CD4-positive, alpha-beta T cell (primary cell): ENCODE data around the gene OR10X1. TPM values are rescaled to one million over a fixed set of nuclear protein-coding genes. Genes with fewer than 3 reads are reported as not detected.

ENCODE experiments used
- ATAC-seq: fragments of 200-7000 bp; cut with Tn5 transposase; one replicate; pipeline ENCODE4 v1.10.0; 2022; ENCODE audit warnings: mild to moderate bottlenecking; ENCODE audit not compliant: poor library complexity
- CTCF ChIA-PET: fragments of 350-600 bp; sonication (Branson Sonifier 250); formaldehyde crosslinking; loops from one replicate; lab custom pipeline; 2021; ENCODE audit warnings: antibody characterized with exemption, inconsistent platforms; lab: Charles Lee
- POLR2A ChIA-PET: fragments of 350-600 bp; sonication (Branson Sonifier 250); formaldehyde crosslinking; loops from one replicate; lab custom pipeline; 2021; ENCODE audit warnings: antibody characterized with exemption, inconsistent platforms; lab: Charles Lee
- DNase-seq, 14 experiments: peaks; one replicate each; pipeline ENCODE4 v3.0.0-alpha.2; 2013 to 2020; ENCODE audit warnings: mixed read lengths in 2 of 14
- H3K27ac ChIP-seq, 2 donors: one replicate each; pipeline versions ENCODE4 v1.5.1 to v1.7.0; 2013; ENCODE audit warnings: low read length in 2 of 2, low read depth in 1 of 2, mild to moderate bottlenecking in 1 of 2
- H3K27me3 ChIP-seq, 2 experiments: 1 replicate in 1 of 2; 2 replicates in 1 of 2; pipeline versions ENCODE4 v1.6.1 to v1.7.0; 2013; ENCODE audit warnings: low read length in 2 of 2, control low read depth in 1 of 2, mild to moderate bottlenecking in 1 of 2, moderate library complexity in 1 of 2; ENCODE audit not compliant: insufficient read depth in 2 of 2, control insufficient read depth in 1 of 2
- H3K36me3 ChIP-seq: one replicate; pipeline ENCODE4 v1.6.1; 2013; ENCODE audit warnings: low read length, control low read depth; ENCODE audit not compliant: insufficient read depth
- H3K4me1 ChIP-seq: one replicate; pipeline ENCODE4 v1.6.1; 2013; ENCODE audit warnings: low read length, control low read depth; ENCODE audit not compliant: insufficient read depth
- H3K4me3 ChIP-seq: one replicate; pipeline ENCODE4 v1.5.1; 2013; ENCODE audit warnings: mild to moderate bottlenecking, low read length, moderate library complexity
- H3K9me3 ChIP-seq, 2 experiments: 1 replicate in 1 of 2; 2 replicates in 1 of 2; pipeline versions ENCODE4 v1.6.1 to v1.7.0; 2013; ENCODE audit warnings: low read length in 2 of 2, mild to moderate bottlenecking in 2 of 2, control low read depth in 1 of 2, moderate library complexity in 1 of 2; ENCODE audit not compliant: control insufficient read depth in 1 of 2, insufficient read depth in 1 of 2
- H3K27ac Mint-ChIP-seq: one replicate; pipeline ENCODE4 v1.8.0; 2020; ENCODE audit warnings: mixed read lengths
- H3K27me3 Mint-ChIP-seq: one replicate; pipeline ENCODE4 v1.8.0; 2021; ENCODE audit warnings: mixed read lengths
- H3K36me3 Mint-ChIP-seq: one replicate; pipeline ENCODE4 v1.8.0; 2021; ENCODE audit warnings: low read depth, mixed read lengths
- H3K4me1 Mint-ChIP-seq: one replicate; pipeline ENCODE4 v1.8.0; 2021; ENCODE audit warnings: low read depth, mixed read lengths
- H3K4me3 Mint-ChIP-seq: one replicate; pipeline ENCODE4 v1.8.0; 2020; ENCODE audit warnings: mild to moderate bottlenecking, mixed read lengths
- H3K9me3 Mint-ChIP-seq: one replicate; pipeline ENCODE4 v1.8.0; 2020; ENCODE audit warnings: mixed read lengths
- intact Hi-C, 2 experiments: fragments of 100-400 bp; cut with DNase I in 1 of 2; cut with micrococcal nuclease in 1 of 2; formaldehyde crosslinking; loops; one replicate each; pipeline versions ENCODE4 v1.15.1 to v1.9.0; 2023 to 2025; cut with DNase I, micrococcal nuclease
- total RNA-seq, 174 experiments: library from RNA in 2 of 174; stranded (reverse) in 2 of 174; gene quantifications; one replicate each; pipeline ENCODE4 v1.2.3 and lab custom pipeline; 2021 to 2026
- TF ChIP-seq, protein P1 (sequence below): fragments of 200-600 bp; IDR thresholded peaks from one replicate; pipeline ENCODE4 v1.8.0; 2022; ENCODE audit warnings: antibody characterized with exemption, mild to moderate bottlenecking

The OR10X1 gene
- total RNA-seq, 2 experiments from 2014 or later = not detected

DNA sequence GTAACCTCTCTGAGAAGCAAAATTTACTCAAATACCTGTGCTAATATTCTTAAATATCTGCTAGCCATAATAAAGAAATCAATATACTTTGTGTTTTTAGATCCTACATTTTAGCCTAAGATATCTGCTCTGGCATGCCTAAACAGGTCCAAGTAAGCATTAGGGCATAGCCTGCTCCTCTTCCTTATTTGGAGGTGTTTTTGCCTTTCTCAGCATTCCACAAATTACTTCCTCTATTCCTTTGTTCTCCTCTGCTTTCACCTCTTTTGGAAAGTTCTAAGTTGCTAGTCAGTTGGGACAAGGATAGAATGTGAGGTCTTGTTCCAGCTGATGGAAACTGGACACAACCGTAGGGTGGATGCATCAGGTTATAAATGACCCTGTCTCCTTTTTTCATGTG is 7.2 kb upstream of the OR10X1 start:
- DNase-seq = no peak
- ChIA-PET CTCF (no interaction called here), POLR2A (no interaction called here)
- Mint-ChIP-seq H3K9me3 (no peaks in the 10 kb centered on the region), H3K4me1 (no peaks in the 10 kb centered on the region), H3K27me3 (peaks cover 31% of the 10 kb centered on the region), H3K36me3 (no peaks in the 10 kb centered on the region), H3K27ac (no peak overlapping the region), H3K4me3 (no peak overlapping the region)
- peaks cover 0 to 5% of the 10 kb centered on the region in 2 experiments for H3K9me3 ChIP-seq
- no peak for ATAC-seq
- no peaks in the 10 kb centered on the region for H3K4me1 ChIP-seq
- TF ChIP-seq, protein P1, sequence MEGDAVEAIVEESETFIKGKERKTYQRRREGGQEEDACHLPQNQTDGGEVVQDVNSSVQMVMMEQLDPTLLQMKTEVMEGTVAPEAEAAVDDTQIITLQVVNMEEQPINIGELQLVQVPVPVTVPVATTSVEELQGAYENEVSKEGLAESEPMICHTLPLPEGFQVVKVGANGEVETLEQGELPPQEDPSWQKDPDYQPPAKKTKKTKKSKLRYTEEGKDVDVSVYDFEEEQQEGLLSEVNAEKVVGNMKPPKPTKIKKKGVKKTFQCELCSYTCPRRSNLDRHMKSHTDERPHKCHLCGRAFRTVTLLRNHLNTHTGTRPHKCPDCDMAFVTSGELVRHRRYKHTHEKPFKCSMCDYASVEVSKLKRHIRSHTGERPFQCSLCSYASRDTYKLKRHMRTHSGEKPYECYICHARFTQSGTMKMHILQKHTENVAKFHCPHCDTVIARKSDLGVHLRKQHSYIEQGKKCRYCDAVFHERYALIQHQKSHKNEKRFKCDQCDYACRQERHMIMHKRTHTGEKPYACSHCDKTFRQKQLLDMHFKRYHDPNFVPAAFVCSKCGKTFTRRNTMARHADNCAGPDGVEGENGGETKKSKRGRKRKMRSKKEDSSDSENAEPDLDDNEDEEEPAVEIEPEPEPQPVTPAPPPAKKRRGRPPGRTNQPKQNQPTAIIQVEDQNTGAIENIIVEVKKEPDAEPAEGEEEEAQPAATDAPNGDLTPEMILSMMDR = no peak
- no peaks in the 10 kb centered on the region for H3K36me3 ChIP-seq
- H3K27ac ChIP-seq = no peak overlapping the region
- H3K27me3 ChIP-seq = no peaks in the 10 kb centered on the region
- no peak overlapping the region for H3K4me3 ChIP-seq
- intact Hi-C loops = no loop called here

DNA sequence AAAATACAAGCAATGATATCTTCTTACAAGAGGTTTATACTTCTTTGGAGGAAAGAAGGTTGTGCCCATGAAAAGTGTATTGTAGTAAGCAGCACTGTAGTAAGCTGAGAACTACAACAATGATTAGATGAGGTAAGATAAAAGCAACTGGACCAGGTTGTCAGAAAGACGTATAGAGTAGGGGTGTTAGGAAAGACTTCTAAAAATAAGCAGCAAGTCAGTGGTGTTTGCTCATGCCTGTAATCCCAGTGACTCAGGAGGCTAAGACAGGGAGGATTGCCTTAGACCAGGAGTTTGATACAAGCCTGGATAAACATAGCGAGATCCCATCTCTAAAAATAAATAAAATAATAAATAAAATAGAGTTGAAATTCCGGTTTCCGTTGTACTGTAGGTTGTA is 4.3 kb upstream of the OR10X1 start:
- Mint-ChIP-seq H3K4me3 (no peak overlapping the region), H3K4me1 (no peaks in the 10 kb centered on the region), H3K27me3 (peaks cover 20% of the 10 kb centered on the region), H3K9me3 (no peaks in the 10 kb centered on the region), H3K27ac (no peak overlapping the region), H3K36me3 (no peaks in the 10 kb centered on the region)
- Histone ChIP-seq H3K27ac (no peak overlapping the region), H3K9me3 (peaks cover 0 to 5% of the 10 kb centered on the region in 2 experiments), H3K4me3 (no peak overlapping the region), H3K27me3 (no peaks in the 10 kb centered on the region), H3K36me3 (no peaks in the 10 kb centered on the region), H3K4me1 (no peaks in the 10 kb centered on the region)
- TF ChIP-seq, protein P1 = no peak
- CTCF ChIA-PET = no interaction called here
- DNase-seq = no peak
- intact Hi-C loops = no loop called here
- POLR2A ChIA-PET = no interaction called here
- ATAC-seq = no peak

DNA sequence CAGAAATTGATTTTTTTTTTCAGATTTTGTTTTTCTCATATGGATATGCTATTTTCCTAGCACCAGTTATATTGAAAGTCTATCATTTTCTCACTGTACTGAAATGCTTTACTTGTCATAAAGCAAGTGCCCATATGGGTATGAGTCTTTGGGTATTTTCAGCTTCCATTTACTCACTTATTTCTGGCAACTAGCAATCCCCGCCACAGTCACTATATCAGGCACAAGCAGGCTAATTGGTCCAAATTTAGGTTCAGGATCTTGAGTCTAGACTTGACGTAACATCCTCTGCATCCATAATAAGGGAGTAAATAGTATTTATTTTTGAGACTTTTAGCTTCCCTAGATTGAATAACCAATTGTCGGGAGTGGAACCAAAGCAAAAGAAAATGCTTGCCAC is 2.1 kb downstream of the OR10X1 start:
- Mint-ChIP-seq H3K4me1 (no peaks in the 10 kb centered on the region), H3K9me3 (no peaks in the 10 kb centered on the region), H3K27me3 (peaks cover 4% of the 10 kb centered on the region), H3K4me3 (no peak overlapping the region), H3K27ac (no peak overlapping the region), H3K36me3 (no peaks in the 10 kb centered on the region)
- intact Hi-C loops = no loop called here
- Histone ChIP-seq H3K4me1 (no peaks in the 10 kb centered on the region), H3K4me3 (no peak overlapping the region), H3K9me3 (no peaks in the 10 kb centered on the region), H3K27me3 (no peaks in the 10 kb centered on the region), H3K27ac (no peak overlapping the region), H3K36me3 (no peaks in the 10 kb centered on the region)
- POLR2A ChIA-PET = no interaction called here
- TF ChIP-seq, protein P1 = no peak
- no peak for DNase-seq
- ATAC-seq = no peak
- CTCF ChIA-PET = no interaction called here
